NK-92 (cell line): Measurements from ENCODE around the gene MSX2.

ENCODE experiments used
- DNase-seq: peaks from one replicate; lab custom pipeline; 2025; ENCODE audit not compliant: unreplicated experiment; lab: John Stamatoyannopoulos, UW

The MSX2 gene

DNA sequence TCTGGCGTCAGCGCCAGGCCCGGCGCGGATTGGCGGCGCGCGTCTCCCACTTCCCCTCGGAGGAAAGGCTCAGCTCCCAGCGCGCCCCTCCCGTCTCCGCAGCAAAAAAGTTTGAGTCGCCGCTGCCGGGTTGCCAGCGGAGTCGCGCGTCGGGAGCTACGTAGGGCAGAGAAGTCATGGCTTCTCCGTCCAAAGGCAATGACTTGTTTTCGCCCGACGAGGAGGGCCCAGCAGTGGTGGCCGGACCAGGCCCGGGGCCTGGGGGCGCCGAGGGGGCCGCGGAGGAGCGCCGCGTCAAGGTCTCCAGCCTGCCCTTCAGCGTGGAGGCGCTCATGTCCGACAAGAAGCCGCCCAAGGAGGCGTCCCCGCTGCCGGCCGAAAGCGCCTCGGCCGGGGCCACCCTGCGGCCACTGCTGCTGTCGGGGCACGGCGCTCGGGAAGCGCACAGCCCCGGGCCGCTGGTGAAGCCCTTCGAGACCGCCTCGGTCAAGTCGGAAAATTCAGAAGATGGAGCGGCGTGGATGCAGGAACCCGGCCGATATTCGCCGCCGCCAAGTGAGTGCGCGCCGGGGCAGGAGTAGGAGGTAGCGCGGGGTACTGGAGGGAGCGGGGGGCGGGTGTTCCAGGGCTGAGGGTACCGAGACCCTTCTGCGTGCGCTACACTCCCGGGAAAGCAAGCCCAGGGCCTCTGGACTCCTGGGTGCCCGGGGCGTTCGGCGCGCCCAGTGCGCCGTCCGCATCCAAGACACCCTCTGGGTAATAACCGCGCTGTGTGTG is at the start of gene MSX2:
Gene MSX2, plus strand, starts transcription at position 99 of the 777 bp plus-strand sequence. Its CDS starts 78 bp downstream, at position 177.
- DNase-seq, result no peak

GRCh38 chr5:174675110-174675509 is 49.3 kb upstream of the MSX2 start:
- no peak for DNase-seq

DNA sequence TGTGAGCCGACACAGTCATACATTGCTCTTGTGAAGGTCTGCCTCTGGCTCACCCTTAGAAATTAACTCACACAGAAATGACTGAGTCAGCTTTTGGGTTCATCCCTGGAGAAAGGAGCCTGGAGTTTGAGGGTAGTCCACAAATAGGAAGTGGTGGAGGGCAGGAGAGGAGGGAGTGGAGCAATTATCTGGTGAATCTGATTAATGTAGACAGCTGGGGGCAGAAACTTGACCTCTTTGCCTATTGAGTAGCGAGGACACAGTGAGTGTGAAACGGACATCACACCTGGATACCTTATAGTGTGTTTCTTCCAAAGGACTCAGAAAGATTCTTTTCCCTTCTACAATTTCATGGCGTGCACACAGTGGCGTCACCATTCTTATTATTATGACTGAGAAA is 48.5 kb upstream of the MSX2 start:
- no peak for DNase-seq

- no peak for DNase-seq
These were observed 46.3 kb upstream of the MSX2 start for GRCh38 chr5:174678107-174678506.

DNA sequence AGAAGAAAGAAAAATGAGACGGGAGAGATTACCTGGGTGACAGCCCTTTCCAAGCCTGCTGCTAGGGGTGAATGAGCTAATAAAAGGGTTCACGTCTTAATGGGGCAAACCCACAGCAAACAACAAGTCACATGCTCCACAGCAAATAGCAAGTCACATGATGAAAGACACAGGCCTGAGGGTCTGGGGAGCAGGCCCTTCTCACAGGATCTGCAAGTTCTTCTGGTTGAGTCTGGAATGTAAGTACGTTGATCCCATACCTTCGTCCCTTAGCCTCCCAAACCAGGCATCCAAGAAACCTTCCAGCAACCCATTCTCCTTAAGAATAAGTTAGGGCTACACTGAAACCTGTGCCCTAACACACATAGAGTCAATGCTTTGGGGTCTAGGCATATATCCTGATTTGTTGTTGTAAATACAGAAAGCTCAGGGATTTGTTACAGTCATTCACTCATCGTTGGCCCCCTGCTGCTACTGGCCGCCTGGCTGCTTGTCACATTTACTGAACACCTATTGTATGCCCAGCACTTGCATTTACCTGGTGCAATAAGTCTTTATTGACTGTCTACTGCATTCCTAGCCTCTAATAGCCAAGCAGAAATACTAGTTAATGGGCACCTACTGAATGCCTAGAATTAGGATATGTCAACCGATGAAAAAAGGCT is 43.3 kb upstream of the MSX2 start:
- DNase-seq, result no peak

- no peak for DNase-seq
These were observed 36.9 kb upstream of the MSX2 start for GRCh38 chr5:174687503-174687902.

DNA sequence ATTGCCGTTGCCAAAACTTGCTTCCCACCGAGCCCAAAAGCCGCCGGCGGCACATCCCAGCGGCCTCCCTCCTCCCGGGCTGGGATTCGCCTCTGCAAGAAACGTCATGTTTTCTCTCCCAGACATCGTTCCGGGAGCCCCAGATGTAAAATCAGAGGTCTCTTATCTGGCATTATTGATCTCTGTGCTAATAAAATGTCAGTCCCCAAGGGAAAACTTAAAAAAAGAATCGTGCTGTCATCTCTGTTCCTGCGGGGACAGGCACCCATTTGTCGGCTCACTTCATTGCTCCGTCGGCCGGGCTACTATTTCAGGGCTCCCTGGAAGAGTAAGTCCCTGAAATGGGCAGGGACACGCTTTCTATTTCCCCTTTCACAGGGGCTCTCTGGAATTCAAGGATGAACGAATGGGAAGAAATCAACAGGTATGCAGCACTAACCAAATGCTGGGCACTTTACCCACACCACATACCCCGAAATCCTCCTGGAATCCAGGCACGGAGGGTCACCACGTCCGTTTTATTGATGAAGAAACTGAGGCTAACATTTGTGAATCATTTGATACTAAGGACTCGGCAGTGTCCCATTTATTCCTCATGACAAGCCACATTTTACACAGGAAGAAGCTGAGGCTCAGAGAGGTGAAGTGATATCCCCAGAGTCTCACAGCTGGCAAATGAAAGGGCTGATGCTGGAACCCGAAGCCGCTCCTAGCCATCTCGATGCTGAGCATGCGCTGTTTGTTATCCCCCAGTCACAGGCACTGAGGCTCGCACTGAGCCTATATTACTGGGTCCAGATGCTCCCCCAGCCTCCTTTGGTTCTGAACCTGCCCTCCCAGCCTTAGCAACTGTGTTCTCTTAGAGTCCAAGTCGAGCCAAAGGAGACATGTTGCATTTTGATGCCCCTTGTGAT is 35.7 kb upstream of the MSX2 start:
- no peak for DNase-seq

- no peak for DNase-seq
These were observed 34.1 kb upstream of the MSX2 start for GRCh38 chr5:174690271-174690670.

GRCh38 chr5:174692381-174692780 is 32.0 kb upstream of the MSX2 start:
- no peak for DNase-seq

- DNase-seq, result no peak
These were observed 31.4 kb upstream of the MSX2 start for GRCh38 chr5:174692982-174693422.

DNA sequence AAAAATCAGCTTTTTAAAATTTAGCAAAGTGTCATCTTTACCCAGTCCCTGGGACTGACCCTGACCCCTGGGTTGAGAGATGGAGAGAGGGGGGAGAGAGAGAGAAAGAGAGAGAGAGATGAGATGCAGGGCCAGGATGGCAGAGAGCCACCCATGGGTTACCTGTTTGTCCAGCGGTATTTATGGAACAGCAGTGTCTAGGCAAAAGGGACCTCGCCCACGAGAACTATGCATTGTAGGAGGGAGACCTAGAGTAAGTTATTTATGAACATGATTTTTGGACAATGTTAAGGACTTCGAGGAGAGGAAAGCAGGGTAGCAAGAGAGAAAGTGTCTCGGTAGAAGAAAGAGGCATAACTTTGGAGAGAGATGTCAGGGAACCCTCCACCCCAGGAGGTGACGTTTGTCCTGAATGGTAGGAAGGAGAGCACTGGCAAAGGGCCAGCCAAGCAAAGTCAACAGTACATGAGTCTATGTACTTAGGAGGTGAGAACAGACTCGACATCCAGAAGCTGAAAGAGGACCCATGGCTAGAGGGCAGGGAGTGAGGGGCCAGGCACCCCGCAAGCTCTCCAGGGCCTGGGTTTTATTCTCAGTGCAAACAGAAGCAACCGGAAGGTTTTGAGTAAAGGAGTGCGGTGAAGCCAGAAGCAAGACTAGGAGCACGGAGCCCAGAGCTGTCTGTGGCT is 30.5 kb upstream of the MSX2 start:
- no peak for DNase-seq

GRCh38 chr5:174694611-174695010 is 29.8 kb upstream of the MSX2 start:
- DNase-seq, result no peak

DNA sequence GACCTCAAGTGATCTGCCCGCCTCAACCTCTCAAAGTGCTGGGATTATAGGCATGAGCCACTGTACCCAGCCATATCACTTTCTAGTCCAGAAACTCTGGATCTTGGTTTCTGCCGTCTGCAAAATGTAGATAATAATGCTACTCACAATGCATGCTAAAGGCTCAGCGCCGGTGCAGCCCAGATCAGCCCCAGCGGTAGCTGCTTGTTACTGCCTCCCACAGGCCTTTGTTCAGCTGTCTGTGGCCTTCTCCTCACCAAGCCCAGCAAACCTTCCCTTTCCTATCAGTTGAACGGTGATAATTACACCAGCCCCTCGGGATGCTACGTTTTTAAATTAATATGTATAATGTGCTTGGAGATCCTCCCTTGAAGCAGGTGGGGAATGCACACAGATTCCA is 26.2 kb upstream of the MSX2 start:
- DNase-seq, result no peak

DNA sequence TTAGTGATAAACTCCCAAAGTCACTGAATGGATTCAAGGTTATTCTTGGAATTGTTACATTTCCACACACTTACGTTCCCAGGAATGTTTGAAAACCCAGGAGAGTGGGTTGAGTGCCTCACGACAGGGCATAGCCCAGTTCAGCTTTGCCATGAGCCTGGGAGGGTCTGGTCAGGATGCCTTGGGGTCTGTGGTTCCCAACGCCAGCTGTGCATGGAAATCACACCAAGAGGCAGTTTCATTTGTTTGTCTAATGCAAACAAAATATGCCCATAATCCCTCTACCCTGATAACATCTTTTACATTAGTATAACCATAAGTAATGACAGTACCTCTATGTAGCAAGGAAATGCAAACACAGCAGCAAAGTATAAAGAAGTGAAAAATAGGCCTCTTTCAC is 25.3 kb upstream of the MSX2 start:
- DNase-seq, result no peak

DNA sequence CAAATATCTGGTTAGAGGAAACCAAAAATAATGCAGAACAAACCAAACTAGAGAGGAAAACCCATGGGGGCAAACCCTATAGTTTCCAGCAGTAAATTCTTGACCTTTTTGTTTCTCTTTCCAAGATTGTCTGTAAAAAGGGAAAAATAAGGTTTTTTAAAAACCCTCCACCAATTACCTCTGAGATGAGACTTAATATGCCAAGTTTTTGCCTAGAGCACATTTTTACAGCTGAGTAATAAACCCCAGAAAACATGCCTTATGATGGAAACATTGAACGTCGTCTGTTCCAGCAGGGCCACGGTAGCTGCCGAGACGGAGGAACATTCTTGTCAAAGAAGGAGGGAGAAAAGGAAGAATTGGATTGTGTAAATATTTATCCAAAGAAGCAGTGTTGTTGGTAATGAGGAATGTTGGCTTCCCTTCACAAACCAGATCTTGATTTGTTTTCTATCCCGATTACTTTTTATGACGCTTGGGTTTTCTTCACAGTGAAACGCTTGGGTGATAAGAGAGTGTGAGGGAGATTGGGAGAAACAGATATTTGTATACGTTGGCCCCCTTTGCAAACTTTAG is 17.3 kb upstream of the MSX2 start:
- DNase-seq, result no peak

GRCh38 chr5:174707671-174708070 is 16.7 kb upstream of the MSX2 start:
- no peak for DNase-seq

DNA sequence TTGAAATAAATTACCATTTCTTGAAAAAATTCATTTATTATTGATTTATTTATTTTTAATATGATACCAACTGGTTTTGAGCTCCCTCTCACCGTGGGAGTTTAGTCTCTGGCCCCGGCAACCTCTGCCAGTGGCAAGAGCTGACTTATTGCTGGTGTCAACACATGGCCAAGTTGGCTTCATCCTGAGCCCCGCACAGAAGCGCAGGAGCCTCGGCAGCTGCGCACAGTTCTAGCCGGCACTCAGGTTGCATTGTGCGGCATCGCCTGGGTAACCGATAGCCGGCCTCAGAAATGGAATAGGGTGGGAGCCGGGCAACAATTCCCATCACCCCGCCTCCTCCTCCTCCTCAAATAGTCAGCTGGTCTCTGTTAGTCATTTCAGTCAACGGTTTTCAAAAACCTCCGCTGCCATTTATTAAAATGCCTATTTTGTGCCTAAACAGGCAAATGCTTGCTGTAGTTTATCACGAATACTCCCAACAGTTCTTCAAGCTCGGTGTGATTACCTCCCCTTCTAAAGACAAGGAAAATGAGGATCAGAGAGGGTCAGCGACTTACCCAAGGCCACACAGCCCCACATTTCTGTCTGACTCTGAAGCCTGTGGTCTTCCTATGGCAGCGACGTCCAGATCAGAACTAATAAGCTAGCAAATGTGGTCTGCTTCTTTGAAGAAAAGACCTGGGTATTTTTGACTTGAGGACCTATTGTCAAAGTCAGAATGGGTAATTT is 15.7 kb upstream of the MSX2 start:
- no peak for DNase-seq

- no peak for DNase-seq
These were observed 9.6 kb upstream of the MSX2 start for GRCh38 chr5:174714751-174715150.

- DNase-seq, result no peak
These were observed 8.6 kb upstream of the MSX2 start for GRCh38 chr5:174715804-174716203.
